GM18868 (cell line): ENCODE results near the gene MLIP.
"Not testable (repeated sequence)": the region's sequence is repeated elsewhere in the genome, so short reads cannot be mapped to it uniquely, and the experiment has no call there.

Experiments
- ATAC-seq: cut with Tn5 transposase; IDR thresholded peaks from one replicate; pipeline ENCODE4 v1.9.1; 2021; ENCODE audit warnings: mild to moderate bottlenecking, moderate library complexity; ENCODE audit not compliant: unreplicated experiment

The MLIP gene

DNA sequence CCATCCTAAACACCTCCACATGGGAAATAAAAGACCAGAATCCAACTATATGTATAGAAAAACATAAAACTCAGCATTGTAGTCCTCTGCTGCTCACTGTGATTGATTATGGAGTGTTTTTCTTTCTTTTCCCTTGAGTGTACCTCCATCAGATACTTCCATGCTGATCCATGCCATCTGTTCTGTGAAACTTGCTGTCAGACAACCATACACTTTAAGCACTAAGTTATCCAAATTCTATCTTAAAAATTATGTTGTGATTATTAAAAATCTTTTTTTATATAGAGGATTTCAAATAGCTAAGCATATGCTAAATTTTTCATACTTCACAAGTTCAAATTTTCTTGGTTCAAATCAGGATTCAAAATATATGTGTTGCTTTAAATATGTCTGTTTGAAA is 105.1 kb downstream of the MLIP start:
- no peak for ATAC-seq

DNA sequence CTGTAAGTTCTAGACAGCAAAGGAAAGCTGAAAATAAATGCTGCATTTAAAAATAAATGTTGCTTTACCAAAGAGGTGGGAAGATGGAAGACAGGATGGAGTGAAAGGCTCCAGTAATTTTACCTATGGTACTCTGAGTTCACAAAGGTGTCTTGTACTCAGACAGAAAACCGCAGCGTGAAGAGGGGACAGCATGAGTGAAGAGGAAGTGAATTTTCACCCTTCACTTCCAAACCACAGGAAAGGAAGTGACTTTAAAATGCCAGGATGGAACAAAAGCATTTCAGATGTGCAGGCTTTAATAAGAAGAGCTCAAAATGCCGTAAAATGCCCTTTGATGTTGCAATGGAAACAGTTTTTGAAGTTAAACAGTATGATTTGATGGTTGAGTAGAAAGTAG is 105.8 kb downstream of the MLIP start:
- ATAC-seq: no peak

DNA sequence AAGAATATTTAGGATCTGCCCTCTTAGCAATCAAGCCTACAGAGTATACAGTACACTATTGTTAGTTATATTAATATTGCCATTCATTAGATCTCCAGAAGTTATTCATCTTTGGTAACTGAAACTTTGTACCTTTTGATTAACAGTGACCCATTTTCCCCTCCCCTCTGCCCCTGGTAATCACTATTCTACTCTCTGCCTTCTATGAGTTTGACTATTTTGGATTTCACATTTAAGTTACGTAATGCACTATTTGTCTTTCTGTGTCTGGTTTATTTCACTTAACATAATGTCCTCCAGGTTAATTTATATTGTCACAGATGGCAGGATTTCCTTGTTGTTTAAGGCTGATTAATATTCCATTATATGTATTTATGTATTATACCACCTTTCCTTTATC is 111.0 kb downstream of the MLIP start:
- no peak for ATAC-seq

DNA sequence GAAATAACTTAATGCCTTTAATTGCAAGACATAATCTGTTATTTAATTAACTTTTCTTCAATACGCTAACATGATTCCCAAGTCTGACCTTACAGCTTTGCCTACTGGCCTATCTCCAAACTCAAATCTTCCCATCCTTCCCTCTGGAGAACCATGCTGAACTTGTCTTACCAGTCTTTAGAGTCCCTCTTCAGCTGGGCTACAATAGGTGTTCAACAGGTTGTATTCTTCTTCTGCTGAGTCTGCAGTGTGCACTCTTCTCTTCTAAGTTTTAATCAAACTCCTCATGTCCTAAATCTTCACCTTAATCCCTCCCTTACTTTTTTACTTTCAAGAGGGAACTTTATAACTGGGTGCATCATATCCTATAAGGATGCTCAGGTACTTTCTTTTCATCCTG is 121.5 kb downstream of the MLIP start:
- no peak for ATAC-seq

DNA sequence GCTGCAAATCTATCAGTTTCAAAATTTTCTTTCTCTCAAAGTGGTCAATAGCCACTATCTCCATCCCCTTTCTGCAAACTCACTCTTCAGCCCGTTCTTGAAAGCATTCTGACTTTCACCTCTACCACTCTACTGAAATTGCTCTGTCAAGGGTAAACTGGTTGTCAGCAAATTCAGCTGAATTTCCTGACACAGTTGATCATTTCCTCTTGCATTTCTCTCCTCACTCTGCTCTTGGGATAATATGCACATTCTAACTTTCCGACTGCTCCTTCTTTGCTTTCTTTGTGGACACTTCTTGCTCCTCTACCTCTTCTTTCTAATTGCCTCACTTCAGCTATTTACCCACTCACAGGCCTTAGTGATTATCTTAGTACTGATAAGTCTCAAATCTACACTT is 123.3 kb downstream of the MLIP start:
- ATAC-seq: no peak

DNA sequence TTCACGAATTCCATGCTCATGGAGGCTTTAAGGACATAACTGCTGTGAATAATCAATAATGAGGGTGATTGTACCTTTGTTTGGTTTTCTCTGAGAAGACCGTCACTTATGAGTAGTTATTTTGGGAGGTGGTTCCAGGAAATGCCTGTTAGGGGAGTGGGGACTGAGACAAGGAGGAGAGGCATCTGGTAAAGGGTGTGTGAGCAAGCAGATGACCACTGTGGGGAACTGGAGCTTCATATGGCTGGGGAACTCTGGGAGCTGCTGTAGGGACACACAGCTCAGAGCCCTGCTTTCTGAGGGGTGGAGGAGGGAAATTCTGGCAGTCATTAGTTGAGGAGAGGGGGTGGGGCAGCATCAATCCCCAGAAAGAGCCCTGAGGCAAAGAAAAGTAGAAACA is 125.7 kb downstream of the MLIP start:
- no peak for ATAC-seq

DNA sequence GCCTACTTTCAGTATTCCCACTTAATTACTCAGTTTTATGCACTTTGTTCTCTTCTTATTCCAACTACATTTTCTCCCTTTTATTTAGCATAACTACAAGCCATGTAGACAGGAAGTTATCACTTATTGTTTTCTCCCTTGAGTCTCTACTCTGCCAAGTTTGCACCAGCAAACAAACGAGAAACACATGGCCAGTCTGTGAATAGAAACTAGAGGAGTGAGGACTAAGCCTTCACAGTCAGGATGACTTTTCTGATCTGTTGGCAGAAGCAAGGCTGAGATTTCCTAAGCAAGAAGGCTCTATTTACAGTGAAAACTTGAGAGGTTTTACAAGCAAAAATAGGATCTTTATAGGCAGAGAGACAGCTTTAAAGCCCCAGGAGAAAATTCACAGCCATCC is 127.2 kb downstream of the MLIP start:
- ATAC-seq: no peak

DNA sequence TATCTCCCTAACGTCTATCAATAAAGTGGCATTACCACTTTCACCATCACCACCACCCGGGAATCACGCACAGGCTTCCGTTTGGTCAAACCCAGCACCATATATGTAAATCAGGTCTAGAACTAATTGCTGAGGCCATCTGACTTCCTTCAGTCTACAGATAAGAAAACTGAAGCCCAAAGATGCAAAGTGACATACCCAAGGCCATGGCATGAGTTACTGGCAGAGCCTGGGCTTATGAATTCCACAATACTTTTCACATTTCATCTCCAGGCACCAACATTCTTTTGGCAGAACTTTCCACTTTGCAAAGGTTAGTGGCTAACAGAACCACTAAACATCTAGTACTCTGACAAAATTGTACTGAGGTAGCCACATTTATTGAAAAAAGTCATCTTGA is 132.5 kb downstream of the MLIP start:
- no peak for ATAC-seq

DNA sequence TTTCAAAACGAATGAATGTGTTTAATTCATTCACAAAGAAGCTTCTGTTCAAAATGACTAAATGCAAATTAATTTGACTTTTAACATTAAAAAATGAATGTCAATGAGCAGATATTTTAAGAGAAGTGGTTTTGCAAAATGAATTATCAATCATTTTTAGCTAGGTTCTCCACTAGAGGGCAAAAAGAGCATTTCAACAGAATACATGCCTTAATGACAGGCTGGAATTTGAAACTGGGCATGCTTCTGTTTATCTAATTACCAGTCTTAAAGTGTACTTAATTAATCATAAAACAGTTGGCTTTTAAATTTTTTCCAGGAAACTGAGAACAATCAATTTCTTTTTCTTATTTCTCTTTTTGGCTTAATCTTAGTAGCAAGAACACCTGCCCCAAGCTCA is 133.2 kb downstream of the MLIP start:
- ATAC-seq: peak; percentile 46

DNA sequence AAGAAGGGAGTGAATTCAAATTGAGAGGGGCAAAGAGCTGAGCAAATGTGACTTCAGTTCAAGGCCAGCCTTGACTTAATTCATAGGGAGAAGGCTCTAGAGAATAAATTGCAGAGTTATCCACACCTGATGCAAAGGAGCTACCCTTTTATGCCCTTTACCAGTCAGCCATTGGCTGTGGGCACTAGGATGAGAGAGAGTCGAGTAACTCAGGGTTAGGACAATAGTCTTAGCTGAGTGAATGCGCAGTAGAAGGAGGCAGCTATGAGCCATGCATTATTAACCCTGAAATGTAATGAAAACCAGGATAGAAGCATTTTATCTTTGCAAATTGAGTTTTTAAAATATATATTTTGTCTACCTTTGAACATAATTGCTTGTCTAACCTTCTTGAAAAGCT is 134.0 kb downstream of the MLIP start:
- ATAC-seq: no peak

DNA sequence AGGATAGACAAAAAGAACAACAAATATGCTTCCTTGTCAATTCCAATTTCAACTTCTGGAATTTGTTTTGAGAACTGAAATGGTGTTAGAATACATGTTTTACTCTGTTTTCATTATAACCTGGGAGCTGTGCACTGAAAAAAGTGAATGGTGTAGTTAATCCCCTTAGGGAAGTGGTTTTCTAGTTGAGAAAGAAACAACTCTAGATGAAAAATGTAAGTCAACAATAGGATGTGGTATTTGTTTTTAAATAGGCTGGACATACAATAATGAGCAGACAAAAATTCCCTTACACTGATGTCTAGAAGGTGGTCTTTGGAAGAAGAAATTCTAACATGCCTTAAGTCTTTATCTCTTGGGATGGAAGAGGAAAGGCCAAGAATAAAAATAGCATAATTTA is 137.1 kb downstream of the MLIP start:
- ATAC-seq: no peak

DNA sequence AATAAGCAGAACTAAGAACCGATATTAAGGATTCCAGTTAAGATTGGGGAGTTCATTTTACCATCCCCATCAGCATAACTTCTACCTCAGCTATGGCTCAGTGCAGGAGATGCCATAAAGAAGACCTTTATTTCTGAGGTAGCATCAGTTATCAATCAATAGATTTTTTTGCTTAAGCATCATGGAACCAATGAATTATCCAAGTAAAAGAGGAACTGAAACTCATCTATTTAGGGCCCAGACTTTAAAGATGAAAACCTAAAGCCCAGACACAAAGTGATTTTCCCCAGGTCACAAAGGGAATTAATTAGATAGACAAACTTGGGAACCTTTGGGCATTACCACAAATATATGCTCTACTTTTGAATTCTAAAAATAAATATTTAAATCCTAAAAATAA is 137.8 kb downstream of the MLIP start:
- ATAC-seq: no peak

DNA sequence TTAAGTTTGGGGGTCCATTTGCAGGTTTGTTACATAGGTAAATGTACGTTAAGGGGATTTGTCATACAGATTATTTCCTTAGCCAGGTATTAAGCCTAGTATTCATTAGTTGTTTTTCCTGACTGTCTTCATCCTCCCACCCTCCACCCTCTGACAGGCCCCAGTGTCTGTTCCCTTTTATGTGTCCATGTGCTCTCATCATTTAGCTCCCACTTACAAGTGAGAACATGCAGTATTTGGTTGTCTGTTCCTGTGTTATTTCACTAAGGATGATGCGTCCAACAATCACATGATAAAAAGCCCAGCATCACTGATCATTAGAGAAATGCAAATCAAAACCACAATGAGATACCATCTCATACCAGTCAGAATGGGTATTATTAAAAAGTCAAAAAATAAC is 138.6 kb downstream of the MLIP start:
- not testable (repeated sequence) for ATAC-seq

DNA sequence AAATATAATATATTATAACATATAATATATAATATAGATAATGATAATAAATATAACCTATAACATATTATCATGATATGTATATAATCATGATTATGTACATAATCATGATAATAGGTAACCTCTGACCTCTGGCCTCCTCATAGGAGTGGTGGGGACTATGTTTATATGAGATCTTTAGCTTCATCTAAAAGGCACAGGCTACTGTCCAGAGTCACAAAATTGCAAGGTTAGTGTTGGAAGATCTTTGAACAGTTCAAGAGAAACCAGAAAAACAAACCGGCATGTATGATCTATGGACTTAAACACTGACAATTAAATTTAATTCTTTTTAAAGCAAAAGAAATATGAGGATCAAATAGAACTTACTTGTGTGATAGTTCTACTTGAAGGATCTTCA is 141.3 kb downstream of the MLIP start:
- no peak for ATAC-seq

DNA sequence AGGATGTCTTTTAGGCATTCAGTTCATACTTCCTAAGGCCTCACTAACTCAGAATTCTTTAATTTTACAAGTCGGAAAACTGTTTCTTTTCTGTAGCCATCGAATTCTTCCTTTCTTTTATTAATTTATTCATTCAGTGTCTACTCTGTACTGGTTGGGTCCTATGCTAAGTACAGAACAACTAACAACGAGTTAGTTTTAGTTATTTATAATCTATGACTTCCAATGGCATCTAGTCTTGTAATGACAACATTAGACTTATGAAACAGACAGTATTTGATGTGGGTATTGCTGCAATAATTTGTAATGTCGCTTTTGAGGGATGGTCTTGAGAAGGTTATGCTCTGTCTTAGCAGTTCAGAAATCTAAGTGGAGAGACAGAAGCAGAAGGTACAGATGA is 141.7 kb downstream of the MLIP start:
- no peak for ATAC-seq

DNA sequence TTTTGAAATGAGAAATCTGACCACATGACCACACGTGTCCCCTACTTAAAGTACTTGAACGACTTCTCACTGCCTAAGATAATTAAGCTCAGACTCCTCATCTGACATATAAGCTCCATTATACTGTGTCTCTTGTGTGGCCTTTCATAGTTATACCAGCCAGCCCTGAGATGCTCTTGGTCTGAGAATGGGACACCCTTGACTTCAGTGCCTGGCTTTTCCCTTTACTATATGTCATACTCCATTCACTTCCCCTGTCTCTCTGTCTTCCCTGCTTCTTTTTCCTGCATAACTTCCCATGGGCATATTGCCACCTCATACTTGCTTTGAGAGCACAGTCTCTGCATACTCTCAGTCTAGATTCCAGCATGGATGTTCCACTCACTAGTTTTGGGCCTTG is 143.6 kb downstream of the MLIP start:
- ATAC-seq: no peak

DNA sequence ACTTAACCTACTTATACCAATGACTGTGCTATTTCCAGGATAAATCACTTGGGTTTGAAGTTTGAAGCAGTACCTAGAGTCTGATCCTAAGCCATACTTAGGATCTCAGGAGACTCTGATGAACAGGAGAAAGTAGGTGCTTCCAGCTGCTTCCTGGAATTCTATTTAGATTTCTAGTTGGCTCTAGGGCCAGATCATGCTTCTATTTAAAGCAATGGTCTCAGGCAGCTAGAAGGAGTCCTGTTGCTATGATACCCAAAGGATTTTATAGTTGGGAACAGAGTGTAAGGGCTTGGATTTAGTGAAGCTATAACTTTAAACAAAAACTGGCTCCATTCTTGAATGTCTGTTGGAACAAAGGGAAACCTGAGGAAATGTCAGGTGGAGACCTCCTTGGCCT is 144.6 kb downstream of the MLIP start:
- no peak for ATAC-seq

DNA sequence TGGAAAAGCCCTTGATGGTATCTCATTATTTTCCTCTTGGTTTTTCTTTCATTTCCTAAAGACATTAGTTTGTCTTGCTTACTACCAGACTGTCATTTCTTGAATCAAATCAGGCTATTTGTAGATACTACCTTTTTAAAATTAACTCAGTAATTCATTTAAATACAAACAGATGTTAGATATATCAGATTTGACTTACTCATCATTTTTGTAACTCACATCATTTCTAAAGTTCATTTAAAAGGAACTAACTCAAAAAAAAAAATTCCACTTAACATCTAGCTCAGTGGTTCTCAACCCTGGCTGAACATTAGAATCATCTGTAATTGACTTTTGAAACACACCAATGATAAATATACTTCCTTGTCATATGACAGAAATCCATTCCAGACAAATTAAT is 148.8 kb downstream of the MLIP start:
- no peak for ATAC-seq

DNA sequence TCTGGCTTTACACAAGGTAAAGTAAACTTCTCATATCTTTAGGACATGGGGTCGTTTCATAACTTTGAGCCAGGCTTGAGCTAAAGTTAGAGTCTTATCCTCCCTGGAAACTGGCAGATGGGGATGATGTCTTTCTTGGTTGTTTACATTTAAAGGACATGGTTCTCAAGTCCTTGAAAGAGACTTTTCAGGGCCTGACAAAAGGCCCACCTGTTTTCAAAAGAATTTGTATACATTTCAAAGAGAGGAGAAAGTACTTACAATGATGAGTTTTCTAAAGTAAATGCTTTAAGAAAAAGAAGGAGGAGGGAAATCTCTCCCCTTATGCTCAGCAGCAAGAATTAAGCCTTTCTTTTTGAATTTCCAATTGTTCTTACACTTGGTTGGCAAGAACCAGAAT is 151.3 kb downstream of the MLIP start:
- no peak for ATAC-seq

DNA sequence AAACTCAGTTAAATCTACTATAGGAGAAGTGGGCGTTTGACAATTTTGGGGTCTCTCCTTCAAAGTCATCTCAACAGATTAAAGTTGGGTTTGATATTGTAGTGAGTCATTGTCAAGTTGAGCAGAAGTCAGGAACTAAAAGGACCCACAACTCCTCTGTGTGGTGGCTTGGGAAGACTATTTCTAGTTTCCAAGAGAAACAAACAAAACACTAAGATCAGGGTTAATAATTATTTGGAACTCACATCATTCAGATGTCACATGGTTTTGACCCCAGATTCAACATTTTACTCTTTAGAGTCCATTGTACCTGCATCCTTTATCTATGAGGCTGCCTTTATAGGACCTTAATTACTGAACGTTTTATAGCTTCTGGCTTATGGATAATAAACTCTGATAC is 151.7 kb downstream of the MLIP start:
- ATAC-seq: no peak

DNA sequence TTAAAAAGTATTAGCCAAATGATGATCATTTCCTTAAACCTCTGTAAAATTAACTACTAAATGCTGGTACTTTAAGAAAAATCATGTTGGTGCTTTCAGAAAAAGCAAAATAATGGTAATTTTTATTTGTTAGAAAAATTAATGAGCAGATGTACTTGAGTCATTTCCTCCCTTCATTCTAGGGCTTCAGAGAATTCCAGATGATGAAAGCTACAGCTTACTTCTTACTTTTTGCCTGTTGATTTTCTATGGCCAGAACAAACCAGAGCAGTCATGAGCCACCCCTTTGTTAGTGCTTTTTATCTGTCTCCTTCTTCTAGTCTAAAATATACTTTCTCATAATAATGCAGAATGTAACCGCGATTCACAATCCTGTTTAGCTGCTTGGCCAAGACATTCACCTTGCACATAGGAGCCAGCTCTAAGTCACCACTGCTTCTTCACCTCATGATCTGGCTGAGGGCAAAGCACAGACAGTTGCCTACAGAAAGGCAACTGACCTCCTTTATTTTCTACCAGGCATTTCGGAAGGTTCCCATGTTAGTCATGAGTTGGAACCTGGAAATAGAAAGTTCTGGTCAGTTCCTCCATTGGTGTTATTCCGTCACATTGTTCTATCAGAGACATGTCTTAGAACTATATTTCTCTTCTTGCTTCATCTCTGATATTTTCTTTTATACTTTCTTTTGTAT is 153.5 kb downstream of the MLIP start:
- ATAC-seq: no peak

DNA sequence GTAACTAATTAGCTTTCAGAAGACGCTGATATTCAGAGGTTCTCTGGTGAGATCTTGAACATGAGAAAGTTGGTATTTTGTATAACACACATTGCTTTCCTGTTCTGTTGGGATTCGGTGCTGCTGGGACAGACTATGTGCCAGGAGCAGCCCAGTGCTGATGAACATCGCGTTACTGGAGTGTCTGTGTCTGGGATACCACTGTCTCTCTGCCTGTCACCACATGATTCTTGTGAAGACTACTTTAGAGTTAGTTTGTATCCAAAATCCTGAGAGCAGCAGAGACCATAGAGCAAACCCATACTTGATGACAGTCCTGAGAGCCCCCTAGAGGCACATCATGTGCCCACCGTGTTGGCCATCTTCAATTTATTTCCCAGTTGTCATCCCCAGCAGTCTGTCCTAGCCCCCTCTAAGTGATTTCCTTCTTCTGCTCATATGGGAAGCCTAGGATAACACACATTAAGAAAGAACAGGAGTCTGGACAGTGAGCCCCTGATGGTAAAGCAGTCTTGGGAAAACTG is 155.2 kb downstream of the MLIP start:
- ATAC-seq: no peak

DNA sequence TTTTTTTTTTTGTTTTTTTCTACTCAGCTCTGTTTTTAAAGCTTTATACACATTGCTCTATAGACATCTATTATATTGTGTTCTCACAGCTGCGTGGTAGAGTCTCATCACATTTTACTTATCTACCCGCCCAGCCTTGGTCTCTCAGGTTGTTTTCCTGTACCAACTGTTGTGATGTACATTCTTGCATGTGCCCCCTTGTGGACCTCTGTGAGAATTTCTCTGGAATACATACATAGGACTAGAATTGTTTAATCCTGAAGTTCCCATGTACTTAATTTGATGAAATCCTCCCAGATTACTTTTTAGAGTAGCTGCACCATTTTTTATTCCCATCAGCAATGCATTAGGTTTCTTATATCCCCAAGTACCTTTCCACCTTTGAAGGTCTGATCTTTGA is 156.6 kb downstream of the MLIP start:
- ATAC-seq: no peak
